OCI-LY7 (cell line): ENCODE data around the gene NEK2.

Source experiments
- CTCF ChIP-seq: fragments of 200-600 bp; sonication (generic); conservative IDR thresholded peaks from 2 replicates; pipeline ENCODE4 v1.5.1; 2014; ENCODE audit warnings: mild to moderate bottlenecking, antibody characterized with exemption, low read length, moderate library complexity, mixed read lengths
- EZH2phosphoT487 ChIP-seq: fragments of 200-600 bp; sonication (generic); IDR thresholded peaks from 2 replicates; pipeline ENCODE4 v1.6.1; 2018; ENCODE audit warnings: low read depth, borderline replicate concordance, mild to moderate bottlenecking, mixed run types, antibody characterized with exemption, low read length, moderate library complexity, mixed read lengths

- TF ChIP-seq CTCF = no peak
- no peak for TF ChIP-seq EZH2phosphoT487
Measured at GRCh38 chr1:211677659-211678058, 2.2 kb upstream of the NEK2 start.
